ENCODE data around the gene TP53AIP1.

The TP53AIP1 gene

DNA sequence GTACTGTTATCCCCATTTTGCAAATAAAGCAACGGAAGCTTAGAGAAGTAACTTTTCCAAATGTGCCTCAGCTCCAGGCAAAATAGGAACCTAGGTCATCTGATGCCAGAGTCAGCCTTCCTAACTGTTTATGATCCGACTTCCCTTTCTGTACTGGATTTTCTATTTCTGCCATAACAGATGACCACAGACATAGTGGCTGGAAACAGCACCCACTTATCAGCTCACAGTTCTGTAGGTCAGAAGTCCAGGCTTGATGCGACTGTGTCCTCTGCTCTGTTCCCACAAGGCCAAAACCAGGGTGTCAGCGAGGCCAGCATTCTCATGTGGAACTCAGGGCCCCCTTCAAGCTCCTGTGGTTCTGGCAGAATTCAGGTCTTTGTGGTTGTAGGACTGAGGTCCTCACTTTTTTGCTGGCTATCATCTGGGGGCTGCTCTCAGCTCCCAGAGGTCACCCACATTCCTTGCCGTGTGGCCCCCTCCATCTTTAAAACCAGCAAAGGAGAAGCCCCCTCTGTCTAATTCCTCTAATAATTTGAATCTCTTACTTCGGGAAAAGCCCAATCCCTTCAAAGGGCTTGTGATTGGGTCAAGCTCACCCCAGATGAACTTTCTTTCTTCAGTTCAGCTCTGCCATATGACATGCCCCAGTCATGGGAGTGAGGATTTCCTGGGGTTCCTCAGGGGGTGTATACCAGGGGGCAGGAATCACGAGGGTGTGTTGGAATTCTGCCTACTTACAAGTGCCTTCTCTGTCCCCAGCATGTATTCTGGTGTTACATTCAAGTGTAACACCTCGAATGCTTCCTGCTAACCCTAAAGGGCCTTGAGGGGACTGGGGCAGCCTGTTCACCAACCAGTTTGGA, 36.3 kb downstream of the TP53AIP1 start:
- DNase-seq (ENCODE audit: low read depth in 3 of 3, low spot score in 1 of 3): no peak

DNA sequence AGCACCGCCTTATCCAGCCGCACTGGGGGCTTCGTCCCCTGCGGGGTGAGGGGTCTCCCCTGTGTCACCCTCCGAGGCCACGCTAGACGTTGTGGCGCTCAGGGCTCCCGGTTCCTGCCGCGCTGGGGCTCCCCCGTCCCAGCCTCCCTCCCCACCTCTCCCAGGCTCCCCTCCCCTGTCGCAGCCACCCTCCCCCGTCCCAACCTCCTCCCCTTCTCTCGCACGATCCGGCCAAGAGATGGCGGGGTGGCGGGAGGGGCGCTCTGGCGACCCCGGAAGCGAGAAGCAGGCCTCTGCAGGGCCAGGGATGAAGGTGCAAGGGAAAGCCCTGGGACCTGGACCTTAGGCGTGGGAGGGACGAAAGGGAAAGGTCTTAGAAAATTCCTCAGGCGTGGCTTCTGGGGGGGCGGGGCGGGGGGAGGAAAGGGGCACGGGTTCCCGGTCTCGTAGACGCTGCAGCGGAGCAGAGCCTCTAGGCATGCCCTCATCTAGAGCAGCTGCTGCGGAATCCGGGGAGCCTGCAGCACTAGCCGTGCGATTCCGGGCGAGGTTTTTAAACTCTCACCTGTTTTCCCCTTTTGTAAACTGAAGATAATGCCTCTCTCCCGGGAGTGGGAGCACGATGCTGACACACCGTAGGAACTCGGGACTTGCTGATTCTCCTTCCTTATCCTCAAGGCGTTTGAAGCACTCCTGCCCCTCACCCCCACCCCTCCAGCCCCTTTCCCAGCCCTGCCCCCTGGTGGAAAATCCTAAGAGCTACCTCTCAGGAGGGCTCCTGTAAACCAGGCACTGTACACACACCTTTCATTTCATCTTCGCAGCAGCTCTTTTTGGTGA, 37.1 kb downstream of the TP53AIP1 start:
- no peak for DNase-seq (ENCODE audit: low read depth in 3 of 3, low spot score in 1 of 3)

DNA sequence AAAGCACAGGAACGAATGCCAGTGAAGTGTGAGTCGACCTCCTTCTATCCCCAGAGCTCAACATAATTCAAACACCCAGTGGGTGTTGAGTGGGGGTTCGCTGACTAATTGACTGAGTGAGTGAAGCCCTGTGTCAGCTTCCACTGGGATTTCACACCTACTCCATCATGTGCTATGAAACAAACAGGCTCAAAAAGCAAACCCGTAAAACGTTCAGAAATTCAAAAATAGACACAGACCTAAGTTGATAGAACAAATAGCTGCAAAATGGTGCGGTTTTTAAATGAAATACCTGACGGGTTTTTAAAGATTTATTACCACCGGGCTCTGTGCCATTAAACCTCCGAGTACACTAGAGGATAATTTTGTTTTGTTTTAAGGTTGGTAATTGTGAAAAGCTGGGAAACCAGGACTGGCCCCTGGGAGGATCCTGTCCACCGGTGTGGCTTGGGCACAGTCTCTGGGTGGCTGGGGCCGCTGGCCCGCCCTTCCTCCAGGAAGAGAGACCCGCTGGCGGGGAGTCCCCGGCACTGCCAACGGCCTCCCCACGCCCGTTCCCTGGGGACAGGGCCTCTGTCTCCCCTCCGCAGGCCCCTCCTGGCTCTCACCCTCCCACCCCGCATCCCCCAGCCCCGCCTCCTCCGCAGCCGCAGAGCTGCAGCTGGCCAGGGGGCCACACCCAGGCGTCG, 37.9 kb downstream of the TP53AIP1 start:
- no peak for DNase-seq (ENCODE audit: low read depth in 3 of 3, low spot score in 1 of 3)

DNA sequence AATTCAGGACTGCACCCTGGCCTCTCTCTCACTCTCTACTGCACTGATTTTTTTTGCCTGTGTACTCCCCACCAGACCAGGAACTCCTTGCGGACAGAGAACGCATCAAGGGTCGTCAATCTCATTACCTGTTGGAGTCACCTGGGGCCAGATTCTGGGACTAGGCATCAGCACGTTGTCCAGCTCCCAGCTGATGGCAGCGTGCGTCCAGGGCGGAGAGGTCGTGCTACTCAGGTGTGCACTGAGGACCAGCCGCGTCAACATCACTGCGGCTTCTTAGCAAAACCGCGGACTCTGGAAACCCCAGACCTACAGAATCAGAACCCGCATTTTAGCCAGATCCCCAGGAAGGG, 38.4 kb downstream of the TP53AIP1 start:
- no peak for DNase-seq (ENCODE audit: low read depth in 3 of 3, low spot score in 1 of 3)

DNA sequence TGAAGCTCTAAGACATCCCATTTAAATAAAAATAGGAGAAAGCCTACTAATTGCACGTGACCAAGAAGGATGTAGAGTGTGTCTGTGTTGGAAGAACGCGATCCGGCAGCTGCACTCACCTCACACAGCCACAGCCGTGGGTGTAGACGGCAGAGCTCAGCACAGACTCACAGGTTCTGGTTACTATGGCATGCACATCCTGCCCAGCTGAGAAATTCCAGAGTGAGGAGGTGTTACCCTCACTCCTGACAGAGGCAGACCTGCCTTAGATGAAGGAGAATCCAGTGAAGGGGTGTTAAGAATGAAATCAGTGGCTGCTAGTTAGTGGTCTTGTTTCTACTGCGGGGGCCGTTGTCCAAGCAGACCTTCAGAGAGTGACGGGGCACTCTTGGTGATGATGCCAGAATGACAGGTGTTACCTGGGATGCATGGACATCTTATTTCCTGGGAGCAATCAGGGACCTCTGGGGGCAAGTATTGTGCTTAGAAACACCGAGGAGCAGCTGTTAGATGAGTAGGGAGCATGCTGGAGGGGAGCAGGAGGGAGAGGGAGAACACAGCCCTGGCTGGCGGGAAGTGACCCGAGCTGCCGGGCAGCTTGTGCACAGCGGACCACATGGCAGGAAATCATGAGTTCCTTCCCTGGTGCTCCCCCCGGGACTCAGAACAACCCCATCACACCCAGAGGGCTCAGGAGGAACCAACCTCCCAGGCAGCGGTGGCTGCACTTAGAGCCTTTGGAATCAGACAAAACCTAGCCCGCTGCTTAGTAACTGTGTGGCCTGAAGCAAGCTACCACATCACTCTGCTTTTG, 39.2 kb downstream of the TP53AIP1 start:
- DNase-seq (ENCODE audit: low read depth in 3 of 3, low spot score in 1 of 3): no peak

DNA sequence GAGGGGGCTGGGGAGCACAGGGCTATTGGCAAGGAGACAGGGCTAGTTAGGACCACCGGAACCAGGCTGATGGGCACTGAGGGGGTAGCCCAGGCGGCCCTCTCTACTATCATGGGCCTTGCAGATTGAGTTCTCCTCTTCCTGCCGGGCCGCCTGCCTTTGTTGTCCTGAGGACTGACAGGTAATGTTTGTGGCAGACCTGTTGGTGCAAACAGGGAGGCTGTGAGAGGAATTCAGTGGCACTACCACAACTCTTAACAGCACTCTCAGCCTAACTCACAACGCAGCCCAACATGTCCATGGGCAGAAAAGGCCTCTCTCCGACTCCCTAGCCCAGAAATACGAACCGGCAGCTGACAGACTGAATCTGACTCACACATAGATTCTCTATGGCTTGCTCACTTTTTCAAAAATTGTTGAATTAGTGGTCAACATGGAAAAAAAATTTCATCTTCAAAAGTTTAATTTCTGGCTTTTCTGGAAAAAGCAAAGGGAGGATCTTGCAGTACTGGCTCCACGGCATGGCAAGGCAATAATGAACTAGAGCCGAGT, 40.1 kb downstream of the TP53AIP1 start:
- no peak for DNase-seq (ENCODE audit: low read depth in 3 of 3, low spot score in 1 of 3)

DNA sequence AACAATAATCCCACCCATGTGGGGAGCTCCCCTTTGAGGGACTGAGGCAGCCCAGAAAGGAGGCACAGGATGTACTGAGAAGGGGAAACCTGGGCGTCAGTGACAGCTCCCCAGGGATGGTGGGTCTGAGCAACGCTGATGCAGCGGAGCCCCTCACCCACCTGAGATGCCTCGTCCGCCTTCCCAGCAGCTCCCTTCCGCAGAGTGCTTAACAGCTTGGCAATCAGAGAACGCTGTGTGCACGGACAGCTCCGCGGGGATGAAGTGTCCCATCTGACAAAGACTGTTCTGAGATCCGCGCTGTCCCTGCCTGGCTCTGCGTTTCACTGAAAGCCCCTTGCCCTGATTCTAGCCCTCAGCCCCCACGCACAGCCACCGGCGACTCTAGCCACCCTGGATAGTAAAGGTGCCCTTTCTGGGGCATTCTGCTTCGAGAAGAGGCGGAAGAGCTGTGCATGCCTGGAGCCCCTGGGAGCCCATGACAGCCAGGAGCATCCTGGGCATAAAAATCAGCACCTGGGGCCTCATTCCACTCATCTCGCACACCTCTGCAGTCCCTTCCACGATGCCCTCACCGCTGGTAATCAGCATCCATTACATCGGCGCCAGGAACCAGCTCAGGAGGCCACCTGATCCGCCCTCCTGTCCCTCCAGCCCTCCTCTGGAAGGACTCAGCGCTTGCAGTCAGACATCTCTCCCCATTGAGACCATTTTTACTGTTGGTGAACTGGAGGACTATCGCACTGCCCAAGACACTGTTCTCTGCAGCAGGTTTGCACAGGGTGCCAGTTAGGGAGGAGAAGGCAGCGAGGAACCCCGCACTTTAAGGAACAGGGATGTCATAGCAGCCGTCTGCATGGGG, 40.8 kb downstream of the TP53AIP1 start:
- no peak for DNase-seq (ENCODE audit: low read depth in 3 of 3, low spot score in 1 of 3)

DNA sequence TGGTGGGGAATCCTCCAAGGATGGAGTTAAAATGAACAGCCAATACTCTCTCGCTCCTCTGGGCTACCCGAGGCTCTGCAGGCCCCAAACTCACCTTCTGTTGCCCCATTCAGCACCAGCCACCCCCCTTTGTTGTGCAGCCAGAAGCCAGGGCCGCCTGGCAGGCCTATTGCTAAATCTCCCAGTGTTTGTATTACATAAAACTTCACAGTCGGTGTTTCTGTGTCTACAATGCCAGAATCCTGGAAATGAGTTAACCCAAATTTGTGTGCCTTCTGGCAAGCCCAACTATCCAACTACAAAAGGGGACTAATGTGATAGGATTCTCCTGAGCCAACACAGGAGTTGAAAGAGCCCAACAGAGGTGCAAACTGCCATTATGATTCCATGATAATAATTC, 42.2 kb downstream of the TP53AIP1 start:
- DNase-seq (ENCODE audit: low read depth in 3 of 3, low spot score in 1 of 3): no peak

DNA sequence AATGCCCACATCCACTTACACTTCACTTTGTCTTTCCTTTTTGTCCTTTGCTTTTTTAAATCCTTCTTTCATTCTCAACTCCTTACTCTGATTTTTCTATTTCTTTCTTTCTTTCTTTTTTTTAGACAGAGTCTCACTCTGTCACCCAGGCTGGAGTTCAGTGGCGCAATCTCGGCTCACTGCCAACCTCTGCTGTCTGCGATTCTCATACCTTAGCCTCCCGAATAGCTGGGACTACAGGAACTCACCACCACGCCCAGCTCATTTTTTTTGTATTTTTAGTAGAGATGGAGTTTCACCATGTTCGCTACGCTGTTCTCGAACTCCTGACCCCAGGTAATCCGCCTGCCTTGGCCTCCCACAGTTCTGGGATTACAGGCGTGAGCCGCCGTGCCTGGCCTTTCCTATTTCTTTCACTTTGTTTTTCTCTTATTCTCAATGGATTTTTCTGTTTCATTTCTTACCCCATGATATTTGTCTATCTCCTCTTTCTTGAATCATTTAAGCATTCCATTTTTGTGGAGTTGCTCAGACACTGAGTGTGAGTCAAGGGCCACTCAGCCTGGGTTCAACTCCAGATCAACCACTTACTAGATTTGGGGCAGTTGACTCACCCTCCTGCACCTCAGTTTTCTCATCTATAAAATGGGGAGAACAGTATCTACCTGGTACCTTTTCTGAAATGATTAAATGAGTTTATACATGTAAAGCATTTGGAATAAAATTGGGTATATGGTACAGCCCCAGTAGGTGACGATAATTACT, 43.9 kb downstream of the TP53AIP1 start:
- DNase-seq (ENCODE audit: low read depth in 3 of 3, low spot score in 1 of 3): no peak

DNA sequence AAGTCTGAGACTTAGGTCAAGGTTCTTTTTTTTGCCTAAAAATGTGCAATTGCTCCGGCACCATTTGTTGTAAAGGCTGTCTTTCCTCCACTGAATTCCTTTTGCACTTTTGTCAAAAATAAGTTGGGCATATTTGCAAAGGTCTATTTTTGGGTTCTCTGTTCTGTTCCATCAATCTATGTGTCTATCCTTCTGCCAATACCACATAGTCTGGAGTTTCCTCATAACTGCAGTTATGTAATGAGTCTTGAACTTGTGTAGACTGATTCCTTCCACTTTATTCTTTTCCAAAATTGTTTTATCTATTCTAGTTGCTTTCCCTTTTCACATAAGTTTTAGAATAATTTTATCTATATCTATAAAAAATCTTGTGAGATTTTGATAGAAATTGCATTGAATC, 44.8 kb downstream of the TP53AIP1 start:
- DNase-seq (ENCODE audit: low read depth in 3 of 3, low spot score in 1 of 3): no peak

DNA sequence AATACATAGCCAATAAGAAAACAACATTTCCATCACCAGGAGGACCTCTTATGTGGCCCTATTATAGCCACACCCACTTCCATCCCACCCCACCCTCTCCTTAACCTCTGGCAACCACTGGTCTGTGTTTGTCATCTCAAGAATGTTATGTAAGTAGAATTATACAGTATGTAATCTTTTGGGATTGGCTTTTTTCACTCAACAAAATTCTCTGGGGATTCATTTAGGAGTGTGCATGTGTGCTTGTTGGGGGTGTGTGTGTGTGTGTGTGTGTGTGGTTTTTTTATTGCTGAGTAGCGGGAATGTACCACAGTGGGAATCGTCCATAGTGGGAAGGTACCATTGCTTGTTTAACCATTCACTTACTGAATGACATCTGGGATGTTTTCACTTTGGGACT, 46.3 kb downstream of the TP53AIP1 start:
- DNase-seq (ENCODE audit: low read depth in 3 of 3, low spot score in 1 of 3): no peak

DNA sequence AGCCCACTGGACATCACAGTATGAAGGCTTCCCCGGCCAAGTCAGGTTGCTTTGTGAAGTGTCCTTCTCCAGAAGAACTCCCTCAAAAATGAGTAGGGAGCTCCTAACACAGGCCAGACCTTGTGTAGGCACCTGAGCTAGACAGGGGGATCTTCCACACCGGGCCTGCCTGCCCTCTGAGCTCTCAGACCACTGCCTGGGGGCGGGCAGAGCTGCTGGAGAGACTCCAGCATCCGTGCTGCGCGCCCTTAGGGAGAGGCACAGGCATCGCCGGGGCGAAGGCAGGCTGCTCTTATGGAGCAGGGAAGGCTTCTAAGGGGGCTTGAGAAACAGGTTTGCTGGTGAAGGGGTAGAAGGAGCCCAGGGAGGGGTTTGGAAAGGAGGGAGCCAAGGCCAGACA, 47.1 kb downstream of the TP53AIP1 start:
- DNase-seq (ENCODE audit: low read depth in 3 of 3, low spot score in 1 of 3): no peak

DNA sequence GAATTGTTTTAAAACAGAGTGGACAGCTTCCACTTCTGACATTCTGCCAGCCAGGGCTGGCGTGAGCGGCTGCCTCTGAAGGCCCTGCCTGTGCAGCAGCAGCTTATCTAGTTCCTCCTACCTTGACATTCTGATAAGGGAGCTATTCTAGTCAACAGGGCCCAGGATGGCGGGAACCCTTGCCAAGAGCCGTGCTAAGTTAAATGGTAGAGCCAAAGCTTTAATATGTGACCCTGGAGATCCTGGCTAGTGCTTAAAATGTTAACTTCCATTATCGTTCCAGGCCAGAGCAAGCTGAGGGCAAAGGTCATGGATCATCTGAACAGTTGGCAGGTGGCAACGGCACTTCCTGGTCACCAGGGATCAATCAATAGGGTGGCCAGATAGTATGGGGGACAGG, 48.0 kb downstream of the TP53AIP1 start:
- no peak for DNase-seq (ENCODE audit: low read depth in 3 of 3, low spot score in 1 of 3)

DNA sequence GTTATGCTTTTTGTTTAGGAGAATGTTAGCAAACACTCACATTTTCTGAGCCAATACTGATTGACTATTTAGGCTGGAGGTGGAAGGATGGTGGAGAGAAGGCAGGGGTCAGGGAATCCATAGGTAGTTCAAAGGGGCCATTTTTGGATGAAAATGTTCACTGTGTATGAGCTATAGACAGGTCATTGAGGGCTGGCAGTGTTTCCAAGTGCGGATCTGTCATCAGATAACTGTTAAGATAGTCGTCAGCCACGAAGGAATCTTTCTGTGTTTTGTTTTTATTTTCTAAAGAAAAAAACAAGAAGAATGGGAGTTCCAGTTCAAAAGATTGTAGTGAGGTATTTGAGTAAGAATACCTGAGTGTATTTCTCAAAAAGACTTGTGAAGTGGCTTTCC, 48.4 kb downstream of the TP53AIP1 start:
- no peak for DNase-seq (ENCODE audit: low read depth in 3 of 3, low spot score in 1 of 3)

DNA sequence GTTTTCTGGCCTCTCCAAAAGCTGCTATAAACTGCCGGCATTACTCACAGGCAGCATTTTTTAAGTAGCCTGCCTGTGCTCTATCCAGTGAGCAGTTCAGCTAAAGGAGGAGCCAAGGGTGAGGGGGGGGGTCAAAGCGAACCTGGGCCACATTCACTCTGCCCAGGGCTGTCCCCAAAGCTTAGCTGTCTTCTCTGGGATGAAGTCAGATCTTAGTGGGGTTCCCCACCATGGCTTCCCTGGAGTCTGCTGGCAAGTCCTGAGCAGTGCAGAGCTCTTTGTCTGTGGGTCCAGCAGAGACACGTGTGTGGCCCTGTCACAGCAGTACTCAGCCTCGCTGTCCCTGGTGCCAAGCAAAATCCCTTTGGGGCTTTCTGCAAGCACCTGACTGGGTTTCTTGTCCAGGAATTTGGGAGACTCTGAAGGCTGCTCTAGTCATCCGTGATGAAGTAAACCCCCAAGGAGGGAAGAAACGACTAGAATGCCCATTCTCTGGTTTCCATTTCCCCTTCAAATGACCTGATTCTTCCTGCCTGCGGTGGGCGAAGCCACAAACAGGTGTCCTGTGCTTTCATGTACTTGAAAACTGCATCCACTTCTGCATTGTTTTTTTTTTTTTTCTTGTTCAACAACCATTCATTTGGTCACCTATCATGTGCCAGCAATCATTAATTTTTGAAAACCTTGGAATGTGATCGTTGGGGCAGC, 48.9 kb downstream of the TP53AIP1 start:
- DNase-seq (ENCODE audit: low read depth in 3 of 3, low spot score in 1 of 3): no peak

DNA sequence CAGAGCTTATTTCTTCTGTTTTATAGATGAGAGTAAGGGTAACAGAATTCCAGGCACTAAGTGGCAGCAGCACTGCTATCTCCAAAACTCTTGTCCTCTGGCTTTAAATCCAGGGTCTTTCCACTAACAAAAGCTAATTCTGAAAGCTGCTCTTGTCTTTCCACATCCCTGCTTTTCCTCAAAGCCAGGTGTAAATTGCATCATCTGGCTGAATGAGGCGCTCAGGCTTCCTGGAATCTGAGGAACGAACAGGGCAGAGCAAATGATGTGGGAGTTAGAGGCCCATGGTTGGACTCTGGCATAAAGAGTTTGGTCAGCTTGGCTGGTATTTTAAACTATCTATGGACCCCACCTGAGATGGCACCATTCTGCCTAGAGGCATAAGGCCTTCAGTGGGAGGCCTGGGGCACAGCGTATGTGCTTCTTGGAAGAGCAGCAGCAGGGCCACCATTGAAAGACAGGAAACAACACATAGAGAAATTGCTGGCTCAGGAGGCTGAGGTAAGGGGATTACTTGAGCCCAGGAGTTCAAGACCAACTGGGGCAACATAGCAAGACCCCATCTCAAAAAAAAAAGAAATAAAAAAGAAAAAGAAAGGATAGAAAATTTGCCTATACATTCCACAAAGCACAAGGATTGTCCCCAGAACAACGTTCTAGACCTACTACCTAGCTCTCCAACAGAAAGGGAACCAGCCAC, 49.7 kb downstream of the TP53AIP1 start:
- no peak for DNase-seq (ENCODE audit: low read depth in 3 of 3, low spot score in 1 of 3)

DNA sequence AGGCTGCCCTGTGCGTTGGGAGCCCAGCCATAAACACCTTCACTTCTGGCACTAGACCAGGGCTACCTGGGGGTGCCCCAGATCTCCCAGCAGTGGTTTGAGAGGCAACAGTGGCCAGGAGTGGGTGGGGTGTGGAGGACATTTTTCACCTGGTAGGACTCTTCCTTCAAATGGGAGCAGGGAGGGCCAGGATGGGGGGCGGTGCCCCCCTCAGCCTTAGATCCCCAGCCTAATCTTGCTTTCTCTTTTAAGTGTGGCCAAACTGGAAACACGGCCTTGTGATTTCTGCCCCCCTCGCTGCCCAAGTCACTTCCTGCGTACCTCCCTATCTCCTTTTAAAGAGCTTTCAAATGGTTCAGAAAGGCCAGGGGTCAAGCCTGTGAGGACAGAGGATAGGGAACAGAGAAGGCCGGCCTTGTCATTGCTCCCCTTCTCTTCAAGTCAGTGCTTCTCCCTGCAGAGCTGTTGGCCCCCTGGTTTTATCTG, 50.7 kb downstream of the TP53AIP1 start:
- DNase-seq (ENCODE audit: low read depth in 3 of 3, low spot score in 1 of 3): no peak
